GM19438 (cell line): Measurements from ENCODE around the gene SPATA20.

ENCODE experiments used
- ATAC-seq: cut with Tn5 transposase; IDR thresholded peaks from one replicate; pipeline ENCODE4 v1.9.1; 2021; ENCODE audit warnings: low read depth; ENCODE audit not compliant: unreplicated experiment

The SPATA20 gene

GRCh38 chr17:50547035-50547735, at the start of gene SPATA20:
Gene SPATA20 (plus strand): TSS chr17:50547174. CDS start chr17:50547209, 35 bp downstream.
- ATAC-seq, result peak; percentile 65

DNA sequence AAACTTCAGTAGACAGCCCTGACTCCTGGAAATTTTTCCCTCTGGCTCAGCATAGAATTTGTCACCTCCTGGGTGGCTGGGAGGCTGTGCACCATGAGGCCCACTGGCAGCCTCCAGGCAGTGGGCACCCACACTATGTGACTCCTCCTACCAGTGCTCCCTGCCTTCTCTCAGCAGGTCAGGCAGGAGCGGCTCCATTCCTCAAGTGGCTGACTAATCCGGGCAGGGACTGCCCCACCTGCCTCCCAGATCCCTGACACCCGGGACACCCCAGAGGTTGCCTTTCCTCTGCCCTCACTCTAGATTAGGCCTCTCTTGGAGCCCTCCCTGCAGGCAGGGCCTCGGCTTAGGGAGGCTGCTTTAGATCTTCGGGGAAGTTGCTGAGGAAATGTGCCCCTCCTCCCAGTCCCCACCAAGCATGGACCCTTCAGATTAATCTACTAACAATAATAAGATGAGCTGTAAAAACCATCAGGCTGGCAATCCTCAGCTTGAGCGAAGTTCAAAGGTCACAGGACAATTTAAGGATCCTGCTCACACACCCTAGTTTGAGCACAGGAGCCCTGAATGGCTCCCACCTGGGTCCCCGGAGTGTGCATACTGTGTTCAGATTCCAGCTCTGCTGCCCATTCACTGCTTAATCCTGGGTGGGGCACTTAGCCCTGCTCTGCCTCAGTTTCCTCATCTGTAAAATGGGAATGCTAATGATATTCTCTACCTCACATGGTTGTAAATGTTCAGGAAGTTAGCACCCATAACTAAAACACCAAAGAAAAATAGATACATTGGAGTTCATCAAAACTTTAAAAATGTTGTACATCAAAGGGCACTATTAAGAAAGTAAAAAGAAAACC, 48.7 kb upstream of the SPATA20 start:
- no peak for ATAC-seq

GRCh38 chr17:50499270-50499669, 47.7 kb upstream of the SPATA20 start:
- no peak for ATAC-seq

DNA sequence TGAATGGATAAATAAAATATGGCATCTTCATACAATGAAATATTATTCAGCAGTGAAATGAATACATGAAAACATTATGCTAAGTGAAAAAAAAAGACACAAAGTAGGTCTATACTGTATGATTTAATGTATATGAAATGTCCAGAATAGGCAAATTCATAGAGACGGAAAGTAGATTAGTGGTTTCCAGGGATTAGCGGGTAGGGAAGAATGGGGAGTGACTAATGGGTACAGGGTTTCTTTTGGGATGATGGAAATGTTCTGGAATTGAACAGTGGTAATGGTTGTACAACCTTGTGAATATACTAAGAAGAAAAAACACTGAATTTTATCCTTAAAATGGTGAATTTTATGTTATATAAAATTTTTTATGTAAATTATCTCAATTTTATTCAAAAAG, 47.3 kb upstream of the SPATA20 start:
- ATAC-seq, result no peak

- ATAC-seq, result no peak
These were observed 45.9 kb upstream of the SPATA20 start for GRCh38 chr17:50501054-50501453.

- no peak for ATAC-seq
These were observed 44.5 kb upstream of the SPATA20 start for GRCh38 chr17:50502301-50502990.

DNA sequence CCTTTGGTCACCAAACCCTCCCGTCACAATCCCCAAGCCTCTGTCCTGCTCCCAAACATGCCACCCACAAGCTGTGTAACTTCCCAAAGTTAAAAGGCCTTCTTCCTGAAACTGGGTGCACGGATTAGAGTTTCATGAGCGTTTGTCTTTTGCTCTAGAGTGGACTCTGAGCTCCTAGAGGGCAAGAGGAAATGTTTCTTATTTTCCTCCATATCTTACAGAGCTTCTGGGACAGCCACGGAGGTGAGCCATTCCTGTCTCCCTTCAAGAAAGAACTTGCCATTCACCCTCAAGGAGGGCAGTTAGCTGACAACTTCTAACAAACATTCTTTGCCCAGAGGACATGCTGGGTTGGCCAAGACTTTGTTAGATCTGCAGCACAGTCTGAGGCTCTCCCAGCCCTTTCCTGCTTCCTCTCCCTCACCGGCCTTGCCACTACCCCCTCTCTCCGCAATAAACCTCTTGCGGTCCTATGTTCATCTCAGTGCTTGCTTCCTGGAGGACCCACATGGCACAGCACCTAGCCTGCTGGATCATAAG, 41.3 kb upstream of the SPATA20 start:
- no peak for ATAC-seq

- ATAC-seq, result no peak
These were observed 40.7 kb upstream of the SPATA20 start for GRCh38 chr17:50506298-50506697.

DNA sequence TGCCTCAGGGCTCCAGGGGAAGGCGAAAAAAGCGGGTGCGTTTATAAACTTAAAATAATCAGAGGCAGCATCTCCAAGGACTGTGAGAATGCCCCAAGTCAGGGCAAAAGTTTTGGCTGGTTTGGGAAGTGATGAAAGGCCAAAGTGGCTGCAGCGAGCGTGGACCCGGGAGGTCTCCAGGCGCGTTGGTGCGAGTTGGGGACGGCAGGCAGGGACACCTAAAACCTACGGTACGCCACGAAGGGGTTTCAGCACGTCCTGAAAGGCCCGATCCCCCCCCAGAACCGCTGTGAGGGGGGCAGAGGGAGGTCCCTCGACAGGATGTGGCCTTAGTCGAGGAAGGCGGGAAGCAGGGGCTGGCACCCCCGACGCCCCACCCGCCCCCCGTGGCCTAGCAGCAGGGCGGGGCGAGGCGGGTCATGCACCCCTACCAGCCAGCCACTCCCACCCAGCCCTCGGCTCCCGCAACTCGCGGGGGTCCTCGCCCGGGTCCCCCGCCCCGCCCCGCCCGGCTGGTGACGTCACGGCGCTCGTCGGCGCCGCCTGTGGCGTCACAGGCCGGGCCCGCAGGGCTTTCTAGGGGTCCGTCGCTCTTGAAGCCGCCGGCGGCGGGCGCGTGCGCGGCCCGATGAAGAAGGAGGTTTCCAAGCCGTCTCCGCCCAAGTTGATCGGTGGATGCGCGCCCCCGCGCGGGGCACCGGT, 39.0 kb upstream of the SPATA20 start, which contains the start of gene MYCBPAP:
Gene MYCBPAP (plus strand): TSS at position 569 of the 702 bp plus-strand sequence. CDS start 236 bp downstream, outside the sequence.
- no peak for ATAC-seq

DNA sequence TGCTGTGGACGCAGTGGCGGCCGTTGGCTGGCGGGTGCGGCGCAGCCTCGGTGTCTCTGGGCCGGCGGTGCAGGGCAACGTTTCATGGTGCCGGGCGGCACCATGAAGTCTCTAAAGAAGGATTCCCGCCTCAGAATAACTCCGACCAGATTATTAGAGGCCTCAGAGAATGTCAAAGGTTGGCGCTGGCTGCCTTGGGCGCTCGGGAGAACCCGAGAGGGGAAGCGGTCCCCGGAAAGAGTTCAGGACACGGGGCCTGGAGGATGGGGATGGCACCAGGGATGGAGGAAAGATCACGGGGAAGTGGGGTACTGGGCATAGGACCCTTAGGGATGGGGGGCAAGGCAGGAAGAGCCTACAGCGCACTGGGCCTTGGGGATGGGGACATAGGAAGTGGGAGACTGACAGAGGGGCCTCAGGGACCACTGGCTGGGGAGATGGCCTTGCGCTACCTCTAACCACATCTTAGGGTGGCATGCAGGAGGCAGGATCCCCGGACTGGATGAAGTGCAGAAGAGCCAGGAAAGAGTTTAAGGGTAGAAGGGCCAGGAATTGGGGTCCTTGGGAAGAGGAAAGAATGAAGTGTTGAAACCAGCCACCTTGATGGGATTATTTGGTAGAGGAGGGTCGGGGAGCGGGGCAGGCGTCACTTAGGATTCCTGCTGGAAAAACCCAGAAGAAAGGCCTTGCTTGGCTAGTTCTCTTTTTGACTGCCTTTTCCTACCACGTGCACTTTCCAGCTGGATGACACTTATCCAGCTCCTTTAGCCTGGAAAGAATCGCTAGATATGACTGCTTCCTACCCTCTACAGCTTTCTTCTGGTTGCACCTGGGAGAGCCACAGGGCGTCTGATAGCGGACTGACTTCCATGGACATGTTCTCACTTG, 38.2 kb upstream of the SPATA20 start:
- ATAC-seq, result no peak

DNA sequence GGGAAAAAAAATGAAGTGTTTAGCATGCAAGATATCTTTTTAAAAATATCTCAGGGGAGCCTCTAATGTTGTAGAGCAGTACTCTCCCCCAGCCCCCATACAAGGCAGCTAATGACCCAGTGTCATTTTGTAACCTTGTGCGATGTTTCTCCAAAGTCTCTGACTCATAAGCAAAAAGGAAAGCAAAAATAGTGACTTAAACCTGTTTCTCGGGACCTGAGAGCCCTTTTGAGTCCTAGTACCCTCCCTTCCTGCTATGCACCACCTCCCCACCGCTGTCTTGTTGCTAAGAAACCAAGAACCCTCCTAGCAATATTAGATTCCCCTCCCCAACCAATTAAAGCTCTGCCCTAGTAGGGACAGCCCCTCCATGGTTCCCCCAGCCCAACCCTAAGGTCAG, 35.9 kb upstream of the SPATA20 start:
- peak; percentile 74 for ATAC-seq

GRCh38 chr17:50513495-50513894, 33.5 kb upstream of the SPATA20 start:
- ATAC-seq, result no peak

DNA sequence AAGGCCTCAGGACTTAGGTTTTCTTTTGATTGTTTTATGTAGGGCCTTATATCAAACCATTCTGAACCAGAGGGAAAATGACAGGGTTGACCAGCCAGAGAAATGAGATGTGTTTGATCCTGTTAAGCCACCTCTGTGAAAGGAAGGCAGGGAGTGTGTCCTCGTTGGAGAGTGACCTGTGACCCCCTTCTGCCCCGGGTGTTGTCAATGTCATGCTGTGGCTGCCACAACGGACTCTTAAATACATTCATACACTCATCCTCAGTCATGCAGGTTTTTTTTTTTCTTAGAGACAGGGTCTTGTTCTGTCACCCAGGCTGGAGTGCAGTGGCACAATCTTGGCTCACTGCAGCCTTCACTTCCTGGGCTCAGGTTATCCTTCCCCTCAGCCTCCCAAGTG, 32.6 kb upstream of the SPATA20 start:
- ATAC-seq, result no peak

DNA sequence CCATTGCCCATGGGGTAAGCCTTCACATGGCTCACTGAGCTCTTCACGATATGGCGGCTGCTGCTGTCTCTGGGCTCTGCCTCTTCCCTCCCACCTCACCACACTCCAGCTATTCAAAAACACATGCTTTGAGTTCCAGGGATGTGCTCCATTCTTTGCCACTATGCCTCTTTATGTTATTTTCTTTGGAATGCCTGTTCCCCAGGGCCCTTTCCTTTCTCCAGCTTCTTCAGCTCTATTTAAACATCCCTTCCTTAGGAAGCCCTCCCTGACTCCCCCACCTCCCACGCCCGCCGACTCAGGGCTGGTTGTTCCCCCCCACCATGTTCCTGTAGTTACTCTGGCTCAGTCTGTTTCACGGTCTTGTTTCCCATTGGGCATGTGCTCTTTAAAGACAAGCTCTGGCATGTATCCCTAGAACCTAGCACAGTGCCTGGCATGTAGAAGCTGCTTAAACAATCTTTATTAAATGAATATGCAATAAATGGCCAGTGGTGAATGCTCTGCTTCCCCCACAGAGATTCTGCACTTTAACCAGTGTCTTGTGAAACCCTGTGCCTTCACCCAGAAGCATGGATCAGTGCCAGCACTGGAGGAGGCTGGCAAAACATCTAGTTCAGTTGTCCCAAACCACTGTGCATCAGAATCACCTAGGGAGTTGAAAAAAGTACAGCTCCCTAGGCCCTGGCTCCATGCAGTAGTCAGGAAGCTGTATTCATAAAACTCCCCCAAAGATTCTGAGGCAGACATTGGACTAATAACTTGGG, 31.9 kb upstream of the SPATA20 start:
- ATAC-seq, result no peak

DNA sequence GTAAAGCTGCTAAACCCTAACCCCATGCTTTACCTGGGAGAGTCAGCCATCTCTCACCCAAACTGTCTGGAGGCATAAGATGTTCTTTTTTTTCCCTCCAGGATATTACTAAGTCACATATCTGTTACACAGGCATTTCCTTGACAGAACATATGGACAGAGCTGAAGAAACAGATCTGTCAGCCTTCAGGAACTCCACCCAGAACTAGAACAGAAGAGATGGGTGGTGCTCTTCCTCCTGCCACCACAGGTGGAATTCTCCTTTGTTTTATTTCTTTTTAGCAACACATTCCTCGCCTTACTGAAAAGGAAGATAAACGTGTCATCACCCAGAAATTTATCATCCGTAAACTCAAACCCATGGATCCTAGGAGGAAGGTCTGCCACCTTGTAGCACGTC, 30.0 kb upstream of the SPATA20 start:
- no peak for ATAC-seq

DNA sequence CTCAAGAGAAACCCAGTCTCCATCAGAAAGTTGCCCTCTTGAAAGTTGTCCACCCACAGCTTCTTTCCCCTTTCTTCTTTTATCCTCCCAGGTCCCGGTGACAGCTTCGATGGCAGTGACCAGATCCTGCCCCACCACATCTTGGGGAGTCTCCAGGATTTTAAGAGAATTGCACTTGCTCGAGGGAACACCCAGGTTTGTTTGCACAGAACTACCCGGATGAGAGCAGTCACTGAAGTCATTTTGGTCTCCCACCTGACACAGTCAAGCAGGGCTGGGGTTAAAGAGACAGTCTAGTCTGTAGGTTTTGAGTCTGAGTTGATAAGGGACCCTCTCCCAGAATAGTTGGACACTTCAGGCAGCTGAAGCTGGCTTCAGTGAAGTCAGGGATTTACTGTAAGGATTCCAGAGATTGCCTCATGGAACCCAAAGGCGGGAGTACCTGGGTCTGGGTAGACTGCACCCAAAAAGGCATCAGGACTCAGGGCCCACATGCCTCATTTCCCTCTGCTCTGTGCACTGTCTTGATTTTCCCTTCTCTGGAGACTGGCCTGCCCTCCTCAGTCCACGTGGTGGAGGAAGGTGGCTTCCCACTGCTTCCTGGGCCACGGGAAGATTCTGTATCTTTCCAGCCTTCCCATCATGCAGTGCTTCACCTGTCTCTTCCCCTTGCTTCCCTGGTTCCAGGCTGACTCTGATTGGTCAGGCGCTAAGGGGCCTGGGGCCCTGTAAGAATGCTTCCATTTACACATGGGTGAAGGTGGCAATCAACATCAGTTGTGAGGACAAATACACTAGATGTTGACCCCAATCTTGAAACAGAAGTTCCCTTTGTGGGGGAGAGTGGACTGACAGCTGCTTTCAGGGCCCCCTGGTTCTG, 29.2 kb upstream of the SPATA20 start:
- ATAC-seq, result no peak

- ATAC-seq, result no peak
These were observed 28.5 kb upstream of the SPATA20 start for GRCh38 chr17:50518384-50519023.
